Fibroblast of upper back skin (primary cell): ENCODE results near the gene SNRNP40.
"Not testable (repeated sequence)": the region's sequence is repeated elsewhere in the genome, so short reads cannot be mapped to it uniquely, and the experiment has no call there.

Experiments used
- DNase-seq: peaks from one replicate; pipeline ENCODE4 v3.0.0-alpha.2; 2013

SNRNP40 gene

DNA sequence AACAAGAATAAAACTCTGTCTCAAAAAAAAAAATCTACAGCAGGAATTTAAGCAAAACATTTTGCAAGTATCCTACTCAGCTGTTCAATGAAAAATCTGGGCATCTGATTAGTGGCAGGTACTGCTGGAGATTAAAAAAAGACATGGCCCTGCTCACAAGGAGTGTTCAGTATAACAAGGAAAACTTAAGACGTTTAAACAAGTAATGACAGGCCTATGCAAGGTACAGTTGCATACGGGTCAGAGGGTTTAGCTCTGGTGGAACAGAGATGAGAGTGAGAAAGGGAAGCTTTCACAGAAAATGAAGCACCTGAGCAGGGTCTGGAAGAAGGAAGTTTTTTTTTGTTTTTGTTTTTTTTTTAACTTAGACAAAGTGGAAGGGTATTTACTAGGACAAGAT is 23.0 kb downstream of the SNRNP40 start:
- DNase-seq = no peak

DNA sequence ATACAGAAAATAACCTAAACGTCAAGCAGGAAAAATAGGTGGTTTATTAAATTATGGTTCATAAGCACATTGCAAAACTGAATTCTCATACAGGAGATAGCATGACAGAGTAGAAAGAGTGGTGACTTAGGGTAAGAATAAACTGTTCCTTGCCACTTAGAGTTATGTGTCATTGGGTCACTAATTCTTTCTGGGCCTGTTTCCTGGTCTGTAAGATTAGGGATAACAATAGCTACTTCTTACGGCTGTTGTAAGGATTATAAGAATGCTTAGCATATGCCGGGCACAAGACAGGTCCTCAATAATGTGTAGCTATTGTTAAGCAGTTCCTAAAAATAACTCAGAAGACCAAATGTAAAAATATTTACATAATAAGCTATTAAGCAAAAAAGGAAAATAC is 24.2 kb downstream of the SNRNP40 start:
- DNase-seq = no peak

DNA sequence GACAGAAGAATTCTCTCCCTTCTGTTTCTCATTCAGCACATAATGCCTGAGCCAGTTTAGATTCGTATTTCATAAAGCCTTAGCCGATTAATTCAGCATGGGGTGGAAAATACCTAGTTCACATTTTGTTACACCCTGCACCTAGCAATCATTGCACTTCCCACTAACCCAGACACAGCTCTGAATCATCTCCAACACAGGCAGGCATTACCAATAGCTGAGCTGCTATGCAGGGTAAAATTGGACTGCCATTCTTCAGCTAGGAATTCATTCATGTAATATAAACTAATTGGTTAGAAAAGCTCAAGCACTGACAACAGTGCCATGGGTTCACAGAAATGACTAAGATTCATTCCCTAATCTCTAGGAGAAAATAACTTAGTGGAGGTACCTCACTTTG is 30.0 kb downstream of the SNRNP40 start:
- no peak for DNase-seq

DNA sequence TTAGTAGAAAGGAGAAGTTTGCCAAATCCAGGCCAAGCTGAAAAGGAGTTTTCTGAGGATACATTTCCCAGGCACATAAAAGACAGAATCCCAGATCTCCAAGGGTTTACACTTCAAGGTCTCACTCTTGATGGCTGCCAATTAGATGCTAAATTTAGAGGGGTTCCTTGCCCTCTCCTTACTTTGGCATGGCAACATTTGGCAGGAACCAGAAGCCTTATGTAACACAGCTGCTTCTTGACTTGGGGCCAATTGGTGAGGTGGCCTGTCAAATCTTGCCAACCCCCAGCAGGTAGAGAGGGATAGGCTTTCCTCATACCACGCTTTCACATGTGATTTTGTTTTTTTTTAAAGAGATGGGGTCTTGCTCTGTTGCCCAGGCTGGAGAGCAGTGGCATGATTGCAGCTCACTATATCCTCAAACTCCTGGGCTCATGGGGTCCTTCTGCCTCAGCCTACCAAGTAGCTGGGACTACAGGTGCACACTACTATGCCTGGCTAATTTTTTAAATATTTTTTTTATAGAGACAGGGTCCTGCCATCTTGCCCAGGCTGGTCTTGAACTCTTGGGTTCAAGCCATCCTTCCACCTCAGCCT is 31.7 kb downstream of the SNRNP40 start:
- DNase-seq = no peak

DNA sequence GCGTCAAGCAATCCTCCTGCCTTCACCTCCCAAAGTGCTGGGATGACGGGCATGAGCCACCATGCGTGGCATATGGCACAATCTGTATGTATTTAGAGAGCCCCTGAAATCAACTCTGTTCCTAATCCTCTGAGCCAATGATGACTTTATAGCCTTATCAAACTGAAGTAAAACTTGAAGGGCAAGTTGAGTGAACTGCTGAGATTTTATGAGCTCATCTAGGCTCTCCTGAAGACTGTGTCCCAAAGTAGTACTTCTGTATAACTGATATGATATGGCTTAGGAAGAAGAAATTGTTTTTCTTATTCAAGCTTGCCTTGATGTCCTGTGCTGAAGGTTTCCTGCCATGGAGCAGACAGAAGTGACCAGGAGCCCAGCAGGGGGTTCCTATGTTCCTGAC is 33.2 kb downstream of the SNRNP40 start:
- DNase-seq = no peak

DNA sequence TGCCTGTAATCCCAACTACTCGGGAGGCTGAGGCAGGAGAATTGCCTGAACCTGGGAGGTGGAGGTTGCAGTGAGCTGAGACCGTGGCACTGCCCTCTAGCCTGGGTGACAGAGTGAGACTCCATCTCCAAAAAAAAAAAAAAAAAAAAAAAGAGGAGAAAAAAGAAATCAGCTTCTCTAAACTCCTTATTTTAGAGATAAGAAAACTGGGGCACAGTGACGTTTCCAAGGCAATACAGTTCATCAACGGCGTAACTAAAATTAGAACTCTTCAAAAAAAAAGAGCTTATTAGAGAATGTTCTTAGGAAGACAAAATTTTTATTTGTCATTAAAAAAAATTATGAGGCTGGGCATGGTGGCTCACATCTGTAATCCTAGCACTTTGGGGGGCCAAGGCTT is 34.2 kb downstream of the SNRNP40 start:
- not testable (repeated sequence) for DNase-seq

DNA sequence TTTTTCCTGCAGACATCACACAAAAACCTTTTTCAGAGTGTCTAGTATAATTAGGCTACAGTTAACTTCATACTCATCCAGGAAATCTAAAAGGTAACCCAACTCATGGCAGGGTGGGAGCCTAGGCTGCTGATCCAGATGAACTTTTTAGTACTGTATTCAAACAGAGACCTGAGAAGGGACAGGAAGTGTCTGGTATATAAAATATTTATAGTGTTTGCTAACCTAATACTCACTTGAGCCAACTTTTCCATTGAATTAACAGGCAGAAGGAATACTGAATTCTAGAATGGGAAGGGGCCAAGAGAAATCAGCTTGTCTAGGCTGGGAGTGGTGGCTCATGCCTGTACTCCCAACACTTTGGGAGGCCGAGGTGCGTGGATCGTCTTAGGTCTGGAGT is 34.7 kb downstream of the SNRNP40 start:
- DNase-seq = no peak

DNA sequence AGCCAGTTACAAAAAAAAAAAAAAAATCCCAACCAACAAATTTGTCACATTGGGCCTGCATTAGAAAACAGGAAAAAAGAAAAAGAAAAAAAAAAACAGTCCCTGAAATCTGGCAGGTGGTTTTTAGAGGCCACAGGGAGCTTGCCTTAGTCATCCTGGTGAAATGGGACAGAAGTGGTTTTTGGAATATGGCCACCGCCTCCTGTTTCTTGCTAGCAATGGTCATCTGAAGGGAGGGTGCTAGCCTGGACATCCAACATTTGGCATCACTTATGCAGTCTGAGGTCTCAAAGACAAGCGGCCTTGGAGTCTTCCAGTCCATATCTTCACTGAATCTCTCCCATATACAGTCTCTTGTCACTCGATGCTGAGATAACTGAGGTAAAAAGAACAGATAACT is 36.8 kb downstream of the SNRNP40 start:
- no peak for DNase-seq

DNA sequence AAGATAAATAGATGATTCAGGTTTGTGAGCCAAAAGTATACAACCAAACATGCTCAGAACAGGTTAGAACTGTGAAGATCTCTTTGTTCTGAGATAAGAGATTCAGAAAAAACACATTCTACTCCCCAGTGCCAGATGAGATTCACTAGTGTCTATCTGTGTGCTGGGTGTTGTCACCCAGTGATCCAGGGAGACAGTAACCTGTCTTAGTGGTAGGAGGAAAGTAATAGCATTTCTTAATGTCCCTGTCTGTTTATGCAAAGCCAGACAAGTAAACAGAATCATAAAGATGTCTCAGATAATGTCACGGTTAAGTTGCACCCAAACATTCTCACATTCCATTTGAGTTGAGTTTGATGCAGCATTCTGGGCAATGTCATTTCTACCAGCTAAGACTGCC is 38.0 kb downstream of the SNRNP40 start:
- DNase-seq = no peak

DNA sequence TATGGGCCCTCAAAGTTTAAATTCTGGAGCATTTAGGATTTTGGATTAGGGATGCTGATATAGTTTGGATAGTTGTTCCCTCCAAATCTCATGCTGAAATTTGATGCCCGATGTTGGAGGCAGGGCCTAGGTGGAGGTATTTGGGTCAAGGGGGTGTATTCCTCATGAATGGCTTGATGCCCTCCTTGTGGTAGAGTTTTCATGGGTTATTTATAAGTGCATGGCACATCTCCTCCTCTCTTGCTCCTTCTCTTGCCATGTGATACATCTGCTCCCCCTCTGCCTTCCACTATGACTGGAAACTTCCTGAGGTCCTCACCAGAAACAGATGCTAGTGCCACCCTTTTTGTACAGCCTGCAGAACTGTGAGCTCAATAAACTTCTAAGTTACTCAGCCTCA is 39.4 kb downstream of the SNRNP40 start:
- no peak for DNase-seq

DNA sequence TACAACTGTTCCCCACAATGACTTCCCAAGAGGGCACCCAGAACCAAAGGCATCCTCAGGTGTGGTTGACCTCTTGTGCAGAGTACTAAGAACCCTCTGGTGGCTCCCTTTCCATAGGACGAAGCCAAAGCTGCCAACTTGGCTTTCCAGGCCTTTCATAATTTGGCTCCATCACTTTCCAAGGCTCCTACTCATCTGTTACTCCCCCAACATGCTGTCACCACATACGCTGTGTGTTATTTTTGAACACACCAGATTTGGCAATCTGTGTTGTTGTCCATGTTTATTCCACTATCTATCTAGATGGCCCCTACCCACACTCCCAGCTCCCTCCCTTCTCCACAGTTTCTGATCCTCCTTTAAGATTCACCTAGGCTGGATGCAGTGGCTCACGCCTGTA is 46.7 kb downstream of the SNRNP40 start:
- no peak for DNase-seq

DNA sequence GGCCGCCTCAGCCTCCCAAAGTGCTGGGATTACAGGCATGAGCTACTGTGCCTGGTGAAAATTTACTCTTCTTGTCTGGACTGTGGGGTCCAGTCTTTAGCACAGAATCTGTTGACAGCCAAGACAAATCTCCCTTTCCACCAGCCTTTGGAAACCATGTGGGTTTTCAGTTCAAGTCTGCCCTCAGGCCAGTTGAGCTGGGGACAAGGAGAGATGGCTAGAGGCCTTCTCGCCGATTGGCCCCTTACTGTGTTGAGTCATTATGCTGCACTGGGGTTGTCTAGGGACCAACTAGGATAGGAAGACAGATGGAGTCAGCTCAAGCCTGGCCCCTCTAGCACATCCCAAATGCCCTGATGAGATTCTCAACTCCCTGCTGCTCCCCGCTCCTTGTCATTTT is 48.3 kb downstream of the SNRNP40 start:
- no peak for DNase-seq

DNA sequence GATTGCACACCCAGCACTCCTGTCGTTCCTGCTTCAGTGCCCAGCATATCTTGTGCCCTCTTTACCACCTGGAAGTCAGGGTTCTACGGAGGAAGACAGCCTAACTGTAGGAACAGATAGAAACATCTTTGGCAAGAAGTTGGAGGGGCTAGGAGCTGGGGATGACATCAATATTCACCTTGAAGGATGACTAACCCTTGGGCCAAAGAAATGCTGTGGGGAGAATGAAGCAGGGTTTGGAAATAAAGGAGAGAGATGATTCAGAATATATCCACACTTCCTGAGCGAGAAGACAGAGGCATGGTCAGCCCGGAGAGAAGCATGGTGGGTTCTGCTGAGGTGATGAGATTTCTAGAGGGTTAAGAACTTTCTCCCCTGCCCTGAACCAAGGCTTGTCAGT is 52.3 kb downstream of the SNRNP40 start:
- peak; percentile 29 for DNase-seq

DNA sequence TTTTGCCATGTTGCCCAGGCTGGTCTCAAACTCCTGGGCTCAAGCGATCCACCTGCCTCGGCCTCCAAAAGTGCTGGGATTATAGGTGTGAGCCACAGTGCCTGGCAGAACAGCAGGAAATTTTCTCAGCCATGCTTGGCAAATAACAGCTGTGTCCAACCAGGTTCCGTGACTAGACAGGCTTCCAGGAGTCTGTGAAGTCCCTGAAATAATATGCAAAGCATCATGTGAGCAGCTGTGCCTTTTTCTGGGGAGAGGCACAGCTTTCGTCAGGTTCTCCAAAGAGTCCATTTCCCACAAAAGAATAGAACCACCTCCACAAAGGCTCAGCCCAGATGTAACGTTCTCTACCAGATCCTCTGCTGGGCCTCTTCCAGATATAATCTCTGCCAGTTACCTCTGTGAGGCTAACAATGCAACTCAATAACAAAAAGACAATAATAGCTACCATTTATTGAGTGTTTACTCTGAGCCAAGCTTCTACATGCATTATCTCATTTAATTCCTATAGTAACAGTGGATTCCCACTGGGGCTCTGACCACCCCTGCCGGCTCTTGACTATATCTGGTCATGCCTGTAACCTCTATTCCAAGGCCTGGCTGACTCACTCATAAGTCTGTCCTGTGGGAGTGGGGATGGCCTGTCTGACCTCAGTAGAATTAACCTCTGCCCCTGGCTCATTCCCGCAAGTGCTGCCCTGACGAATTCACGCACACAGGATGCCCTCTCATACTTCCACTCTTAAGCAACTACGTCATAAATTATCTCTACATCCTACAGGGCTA is 52.9 kb downstream of the SNRNP40 start:
- peak; percentile 31 for DNase-seq

DNA sequence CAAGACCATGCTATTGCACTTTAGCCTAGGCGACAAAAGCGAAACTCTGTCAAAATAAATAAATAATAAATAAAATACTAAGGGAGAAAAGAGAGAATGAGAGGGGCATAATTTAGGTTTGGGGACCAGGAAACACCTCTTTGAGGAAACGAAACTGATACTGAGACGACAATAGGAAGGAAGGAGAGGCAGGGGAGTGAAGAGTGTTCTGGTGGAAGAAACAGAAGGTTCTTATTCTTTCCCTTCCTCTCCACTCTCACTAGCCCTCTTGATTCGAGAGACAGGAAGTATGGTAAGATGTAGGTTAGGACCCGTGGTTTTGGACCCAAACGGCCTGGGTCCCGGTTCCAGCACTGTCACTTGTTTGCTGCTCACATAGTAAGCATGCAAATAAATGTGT is 55.3 kb downstream of the SNRNP40 start:
- DNase-seq = no peak

DNA sequence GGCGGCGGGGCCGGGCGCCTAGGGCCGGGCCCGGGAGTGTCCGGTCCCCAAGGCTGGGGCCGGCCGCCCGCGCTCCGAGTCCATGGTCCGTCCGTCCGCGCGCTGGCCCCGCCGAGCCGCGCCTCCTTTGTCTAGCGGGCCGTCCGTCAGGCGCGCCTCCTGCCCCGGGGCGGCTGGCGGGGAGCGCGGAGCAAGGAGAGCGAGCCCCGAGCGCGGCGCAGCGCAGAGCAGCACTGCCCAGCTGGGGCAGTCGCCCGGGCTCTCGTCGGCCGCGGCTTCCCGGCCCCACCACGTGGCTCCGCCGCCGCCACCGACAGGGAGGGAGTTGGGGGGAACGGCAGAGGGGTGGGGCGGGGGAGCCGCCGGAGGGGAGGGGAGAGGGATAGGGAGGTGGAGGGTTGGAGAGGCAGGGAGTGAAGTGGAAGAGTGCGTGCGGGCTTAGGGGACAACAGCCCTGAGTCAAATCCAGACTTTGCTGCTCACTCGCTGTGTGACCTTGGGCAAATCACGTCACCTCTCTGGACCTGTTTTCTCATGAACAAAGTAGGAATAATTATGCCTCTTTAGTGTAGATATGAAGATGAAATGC is 56.8 kb downstream of the SNRNP40 start, which contains the start of gene NKAIN1:
Gene NKAIN1, minus strand, starts transcription at position 235 of the 589 bp plus-strand sequence. CDS start 340 bp downstream, outside the sequence.
- peak; percentile 7 for DNase-seq

DNA sequence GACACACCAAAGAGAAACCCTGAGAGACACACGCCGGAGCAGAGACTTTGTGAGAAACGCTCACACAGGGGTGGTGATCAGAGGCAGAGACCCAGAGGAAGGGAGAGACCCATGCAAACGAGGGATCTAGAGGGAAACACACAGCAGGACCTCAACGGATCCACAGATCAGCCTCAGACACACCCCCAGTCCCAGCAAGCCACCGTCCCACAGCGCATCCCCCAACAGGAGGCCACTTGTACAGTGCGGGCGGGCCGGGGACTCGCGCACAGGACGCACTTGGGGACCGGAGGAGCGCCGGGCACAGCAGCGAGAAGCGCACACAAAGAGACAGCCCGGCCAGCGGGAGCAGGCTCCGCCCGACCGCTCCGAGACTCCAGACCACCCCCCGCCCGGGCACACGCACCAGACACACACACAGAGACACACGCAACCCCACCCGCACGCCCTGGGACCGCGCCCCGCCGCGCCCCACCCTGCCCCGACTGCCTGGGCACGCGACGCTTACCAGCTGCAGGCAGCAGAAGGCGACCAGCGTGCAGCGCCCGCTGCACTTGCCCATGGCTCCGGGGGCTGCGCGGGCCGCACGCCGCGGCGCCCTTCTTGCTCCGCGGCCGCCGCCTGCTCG is 57.5 kb downstream of the SNRNP40 start:
- DNase-seq = no peak

DNA sequence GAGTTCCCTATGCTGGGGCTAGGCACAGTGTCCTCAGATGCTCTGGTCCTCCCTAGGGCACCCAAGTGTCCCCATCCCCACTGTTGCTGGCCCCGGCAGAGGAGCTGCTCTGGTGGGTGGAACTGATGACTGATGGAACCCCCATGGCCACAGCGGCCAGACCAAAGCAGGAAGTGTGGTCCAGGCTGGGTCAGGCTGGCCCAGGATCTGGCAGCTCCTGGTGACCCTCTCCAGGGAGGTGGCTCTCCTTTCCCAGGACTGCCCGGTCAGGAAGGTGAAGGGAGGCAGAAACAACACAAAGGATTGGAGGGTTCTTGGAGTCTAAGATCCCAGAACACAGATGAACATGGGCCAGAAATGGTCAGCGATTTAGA is 58.0 kb downstream of the SNRNP40 start:
- no peak for DNase-seq

DNA sequence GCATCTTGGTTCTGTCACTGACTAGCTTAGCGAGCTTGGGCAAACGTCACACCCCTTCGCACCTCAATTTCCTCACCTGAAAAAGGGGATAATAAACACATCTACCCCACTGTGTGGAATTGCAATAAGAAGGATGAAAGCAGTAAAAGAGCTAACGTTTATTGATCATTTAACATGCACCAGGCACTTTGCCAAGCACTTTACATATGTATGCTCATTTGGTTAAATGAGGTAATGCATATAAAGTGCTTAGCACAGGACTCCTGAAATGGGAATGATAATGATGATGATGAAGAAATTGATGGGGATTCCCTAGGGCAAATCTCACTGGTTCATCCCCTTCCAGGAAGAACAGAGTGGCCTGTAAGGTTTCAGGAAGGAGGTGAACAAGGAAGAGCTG is 61.7 kb downstream of the SNRNP40 start:
- no peak for DNase-seq

DNA sequence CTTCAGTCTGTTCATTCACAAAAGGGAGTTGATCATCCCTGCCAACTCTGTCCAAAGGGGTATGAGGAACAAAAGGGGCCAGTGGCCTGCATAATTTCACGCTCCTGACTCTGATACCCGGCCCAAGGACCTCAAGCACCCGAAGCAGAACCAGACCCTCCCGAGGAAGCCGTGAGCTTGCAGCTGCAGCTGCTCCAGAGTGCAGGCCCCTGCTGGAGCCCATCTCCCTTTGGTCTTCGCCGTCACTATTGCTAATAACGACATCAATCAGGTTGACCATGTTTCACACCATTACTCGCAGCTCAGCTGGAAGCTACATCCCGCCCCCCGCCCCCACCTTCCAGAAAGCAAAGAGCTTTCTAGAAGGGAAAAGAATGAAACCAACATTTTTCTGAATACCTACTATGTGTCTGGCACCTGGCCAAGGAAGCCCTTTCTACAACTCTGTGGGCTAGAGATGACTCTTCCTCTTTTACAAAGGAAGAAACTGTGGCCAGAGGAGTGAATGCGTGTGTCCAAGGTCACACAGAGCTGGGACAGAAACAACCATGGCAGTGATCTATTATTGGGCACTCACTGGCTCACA is 62.4 kb downstream of the SNRNP40 start:
- DNase-seq = no peak

DNA sequence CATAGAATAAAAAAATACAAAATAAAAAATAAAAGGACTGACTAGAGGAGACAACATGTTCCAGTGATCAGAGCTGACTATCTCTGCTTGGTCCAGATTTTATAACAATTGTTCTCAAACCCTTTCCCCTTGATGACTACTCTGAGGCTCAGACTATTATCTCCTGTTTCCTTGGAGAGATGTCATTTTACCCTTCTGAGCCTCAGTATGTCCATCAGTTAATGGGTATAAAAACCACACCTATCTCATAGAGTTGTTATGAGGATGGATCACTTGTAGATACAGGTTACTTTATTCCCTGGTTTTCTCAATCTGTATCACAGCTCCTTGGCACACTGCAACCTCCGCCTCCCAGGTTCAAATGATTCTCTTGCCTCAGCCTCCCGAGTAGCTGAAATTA is 63.9 kb downstream of the SNRNP40 start:
- DNase-seq = no peak

DNA sequence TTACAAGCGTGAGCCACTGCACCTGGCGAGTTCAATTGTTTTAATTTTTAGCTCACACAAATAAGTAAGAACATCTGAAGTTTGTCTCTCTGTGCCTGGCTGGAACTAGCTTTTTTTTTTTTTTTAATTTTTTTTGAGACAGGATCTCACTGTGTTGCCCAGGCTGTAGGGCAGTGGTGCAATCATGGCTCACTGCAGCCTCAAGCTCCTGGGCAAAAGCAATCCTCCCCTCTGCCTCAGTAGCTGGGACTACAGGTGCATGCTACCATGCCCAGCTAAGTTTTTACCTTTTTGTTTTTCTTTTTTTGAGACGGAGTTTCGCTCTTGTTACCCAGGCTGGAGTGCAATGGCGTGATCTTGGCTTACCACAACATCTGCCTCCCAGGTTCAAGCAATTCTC is 64.8 kb downstream of the SNRNP40 start:
- DNase-seq = no peak

DNA sequence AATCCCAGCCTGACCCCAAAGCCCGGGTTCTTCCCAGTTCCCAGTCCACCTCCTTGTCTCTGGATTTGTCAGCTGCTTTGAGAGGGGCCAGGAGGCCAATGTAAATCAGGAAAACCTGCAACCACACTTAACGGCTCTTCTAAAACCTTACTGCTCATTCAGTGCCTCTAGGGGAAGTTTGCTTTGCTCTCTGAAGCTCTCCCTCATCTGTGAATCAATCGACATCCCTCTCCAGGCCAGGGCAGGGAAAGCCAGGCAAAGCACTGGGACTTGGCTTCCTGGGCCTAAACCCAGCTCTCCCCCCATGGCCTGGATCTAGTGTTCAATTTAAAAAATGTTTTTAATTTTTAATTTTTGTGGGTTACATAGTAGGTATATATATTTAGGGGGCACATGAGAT is 66.2 kb downstream of the SNRNP40 start:
- DNase-seq = no peak

DNA sequence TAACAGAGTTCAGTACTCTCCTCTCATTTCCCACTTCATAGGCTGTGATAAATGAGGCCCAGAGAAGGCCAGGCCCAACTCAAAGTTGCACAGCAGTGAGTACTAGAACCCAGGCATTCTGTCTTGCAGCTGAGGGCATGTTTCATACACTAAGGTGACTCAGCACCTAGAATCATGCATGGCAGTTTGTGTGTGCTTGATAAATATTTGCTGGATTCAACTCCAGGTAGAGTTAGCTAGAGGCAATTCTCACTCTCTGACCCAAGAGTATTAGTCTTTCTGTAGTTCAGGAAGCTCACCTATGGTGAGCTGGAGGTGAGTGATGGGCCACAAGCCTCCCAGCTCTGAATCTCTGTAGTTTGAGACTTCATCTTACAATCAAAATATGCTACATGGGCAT is 67.6 kb downstream of the SNRNP40 start:
- no peak for DNase-seq
